SK-MEL-5 (cell line): ENCODE results near the gene ITGA11. TPM values are rescaled to one million over a fixed set of nuclear protein-coding genes. Genes with fewer than 3 reads are reported as not detected.
"Not testable (repeated sequence)": the region's sequence is repeated elsewhere in the genome, so short reads cannot be mapped to it uniquely, and the experiment has no call there.

Experiments used
- DNase-seq: peaks from one replicate; pipeline ENCODE4 v3.0.0-alpha.2; 2016; ENCODE audit warnings: low read depth, low spot score
- in situ Hi-C: cut with HindIII; loops from 2 replicates; pipeline ENCODE4 v1.10.0; 2016; ENCODE audit warnings: low sequenced_read_pairs, high pct_unique_total_duplicates, low pct_unique_long_range_greater_than_20kb
- total RNA-seq: library from RNA; depleted of rRNA; stranded (reverse); fragments of >200 nt; shearing (Covaris generic); gene quantifications from 2 replicates; pipeline ENCODE4 v1.2.3, GENCODE V29; 2014

Gene ITGA11
- total RNA-seq, 1 experiment from 2014 or later, result not detected

DNA sequence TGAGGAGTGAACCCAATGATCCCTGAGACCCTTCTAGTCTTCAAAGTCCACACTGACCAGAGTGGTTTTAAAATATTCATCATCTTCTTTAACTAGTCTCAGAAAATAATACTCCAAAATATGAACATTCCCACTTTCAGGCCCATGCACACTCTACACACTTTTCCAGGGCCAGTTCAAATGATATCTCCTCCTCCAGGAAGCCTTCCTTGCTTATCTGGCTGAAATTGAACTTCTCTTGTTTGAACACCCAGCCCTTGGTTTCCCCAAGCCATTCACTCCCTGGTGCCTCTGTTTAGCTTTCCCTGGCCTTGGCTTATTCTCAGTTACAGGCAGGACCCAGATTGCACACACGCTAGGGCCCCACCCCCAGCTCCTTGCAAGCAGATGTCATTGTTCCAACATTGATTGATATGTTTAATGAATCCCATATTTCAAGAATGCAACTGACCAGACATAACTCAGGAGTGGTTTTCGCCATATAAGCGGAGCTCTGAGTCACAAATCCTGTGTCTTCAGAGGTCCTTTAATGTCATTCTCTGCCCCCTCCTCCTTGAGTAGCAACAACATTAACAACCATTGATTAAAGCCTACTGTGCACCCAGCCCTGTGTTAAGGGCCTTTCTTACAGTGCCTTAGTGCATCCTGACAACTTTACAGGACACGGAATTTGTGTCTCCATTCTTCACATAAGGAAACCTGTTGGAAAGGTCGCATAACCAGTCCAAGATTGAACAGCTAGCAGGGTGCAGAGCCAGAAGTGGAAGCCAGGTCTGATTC lies 2.1 kb downstream of the ITGA11 start:
- no peak for DNase-seq
- in situ Hi-C loops, result no loop called here

DNA sequence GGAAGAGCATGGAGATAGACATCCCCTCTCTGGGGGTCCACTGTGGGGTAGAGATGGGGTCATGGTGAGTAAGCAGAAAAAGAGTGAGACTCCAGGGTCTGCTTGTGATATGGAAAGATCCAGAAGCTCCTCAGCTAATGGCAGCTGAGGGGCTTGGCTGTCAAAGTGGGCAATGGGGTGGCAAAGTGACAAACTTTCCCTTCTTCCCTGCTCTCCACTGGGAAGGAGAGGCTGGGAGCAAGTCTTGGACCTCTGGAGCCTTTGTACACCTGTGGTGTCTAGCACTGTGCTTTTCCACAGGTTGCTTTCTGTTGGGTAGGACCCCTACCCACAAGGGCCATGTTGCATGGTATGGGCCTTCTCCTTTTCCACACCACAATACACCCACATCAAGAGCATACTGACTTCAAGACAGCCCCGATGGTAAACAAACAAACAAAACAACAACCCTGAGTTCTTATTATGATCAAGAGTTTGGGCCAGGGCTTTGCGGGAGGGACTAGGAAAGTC lies 3.5 kb downstream of the ITGA11 start:
- DNase-seq, result no peak
- in situ Hi-C loops, result no loop called here

DNA sequence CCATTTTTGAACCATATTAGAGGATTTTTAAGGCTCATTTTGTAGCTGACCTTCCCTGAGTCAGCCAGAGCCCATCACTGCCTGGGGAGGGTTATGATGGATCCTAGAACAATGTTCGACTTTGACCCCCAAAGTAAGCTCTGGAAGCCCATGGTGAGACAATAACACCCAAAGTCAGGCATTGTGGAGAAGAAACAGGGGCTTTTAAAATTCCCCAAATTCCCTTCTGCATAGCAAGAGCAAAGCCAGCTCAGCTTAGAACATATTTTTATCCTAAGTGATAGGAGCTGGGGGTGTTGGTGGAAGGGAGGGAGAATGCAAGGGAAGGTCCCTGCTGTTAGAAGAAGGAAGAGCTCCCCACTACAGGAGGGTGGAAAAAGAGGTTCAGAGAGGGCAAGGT lies 4.0 kb downstream of the ITGA11 start:
- in situ Hi-C loops, result no loop called here
- DNase-seq, result no peak

- in situ Hi-C loops, result no loop called here
- no peak for DNase-seq
These were observed 4.6 kb downstream of the ITGA11 start for GRCh38 chr15:68427366-68427765.

GRCh38 chr15:68426116-68426515 lies 5.8 kb downstream of the ITGA11 start:
- DNase-seq, result no peak
- in situ Hi-C loops, result no loop called here

GRCh38 chr15:68425428-68426060 lies 6.4 kb downstream of the ITGA11 start:
- no peak for DNase-seq
- in situ Hi-C loops, result no loop called here

DNA sequence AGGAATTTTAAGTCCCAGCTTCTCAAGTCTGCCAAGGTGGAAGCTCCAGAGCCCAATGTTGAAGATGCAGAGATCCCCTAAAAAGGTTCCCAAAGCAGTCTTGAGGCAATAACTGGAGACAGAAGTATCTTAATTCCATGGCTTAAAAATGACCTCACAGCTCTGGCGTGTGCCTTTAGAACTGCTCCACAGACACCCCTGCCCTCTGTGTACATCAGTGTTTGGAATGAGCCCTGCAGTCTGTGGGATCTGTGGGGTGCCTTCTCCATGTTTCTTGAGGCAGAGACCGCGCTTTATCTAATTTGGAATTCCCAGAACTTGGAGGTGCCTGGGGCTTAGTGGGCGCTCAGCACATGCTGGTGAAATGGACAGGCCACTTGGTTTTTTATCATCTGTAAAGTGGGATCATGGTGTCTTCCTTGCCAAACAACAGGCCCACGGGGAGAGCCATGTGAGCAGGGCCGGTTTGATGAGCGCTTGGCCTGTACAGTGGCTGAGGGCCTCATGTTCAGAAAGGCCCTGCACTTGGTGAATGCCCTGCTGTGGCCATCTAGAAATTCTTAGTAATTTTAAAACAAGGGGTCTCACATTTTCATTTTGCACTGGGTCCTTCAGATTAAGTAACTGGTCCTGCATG lies 7.1 kb downstream of the ITGA11 start:
- DNase-seq, result no peak
- in situ Hi-C loops, result no loop called here

DNA sequence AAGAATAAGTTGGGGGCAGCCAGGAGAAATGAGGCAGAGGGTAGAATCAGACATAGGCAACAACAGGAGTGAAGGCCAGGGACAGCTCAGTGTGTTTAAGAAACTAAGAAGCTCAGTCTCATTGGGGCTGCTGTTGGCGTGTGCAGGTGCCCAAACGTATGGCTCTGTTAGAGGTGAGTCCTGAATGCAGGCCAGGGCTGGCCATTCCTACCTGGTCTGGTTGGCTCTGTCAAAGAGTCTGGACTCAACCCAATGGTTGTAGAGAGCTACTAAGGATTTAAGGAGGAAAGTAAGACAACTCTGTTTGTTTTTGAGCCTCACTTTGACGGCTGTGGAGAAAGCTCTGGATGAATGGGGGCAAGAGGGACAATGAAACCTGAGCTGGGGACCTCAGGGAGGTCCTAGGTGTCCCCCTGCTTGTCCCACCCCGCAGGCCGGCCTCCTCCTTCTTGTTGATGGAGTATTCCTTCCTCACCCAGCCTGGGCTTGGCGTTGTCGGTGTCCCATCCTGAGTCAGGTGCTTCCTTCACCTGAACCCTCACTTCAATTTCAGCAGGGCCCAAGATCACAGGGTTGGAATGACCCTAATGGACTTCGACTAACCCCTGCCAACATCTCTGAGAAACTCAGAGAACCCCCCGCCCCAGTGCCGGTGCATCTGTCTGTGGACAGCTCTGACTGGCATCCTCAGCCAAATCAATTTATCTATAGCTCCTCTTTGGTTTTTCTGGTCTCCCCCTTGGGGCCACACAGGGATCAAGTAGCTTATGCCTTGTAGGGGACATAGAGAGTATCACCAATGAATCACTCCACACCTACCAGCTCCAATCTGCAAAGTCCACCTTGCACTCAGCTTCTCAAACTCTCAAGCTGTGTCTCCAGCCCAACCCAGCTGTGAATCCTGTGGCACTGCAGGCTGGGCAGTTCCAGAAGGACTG lies 8.3 kb downstream of the ITGA11 start:
- in situ Hi-C loops, result no loop called here
- DNase-seq, result no peak

DNA sequence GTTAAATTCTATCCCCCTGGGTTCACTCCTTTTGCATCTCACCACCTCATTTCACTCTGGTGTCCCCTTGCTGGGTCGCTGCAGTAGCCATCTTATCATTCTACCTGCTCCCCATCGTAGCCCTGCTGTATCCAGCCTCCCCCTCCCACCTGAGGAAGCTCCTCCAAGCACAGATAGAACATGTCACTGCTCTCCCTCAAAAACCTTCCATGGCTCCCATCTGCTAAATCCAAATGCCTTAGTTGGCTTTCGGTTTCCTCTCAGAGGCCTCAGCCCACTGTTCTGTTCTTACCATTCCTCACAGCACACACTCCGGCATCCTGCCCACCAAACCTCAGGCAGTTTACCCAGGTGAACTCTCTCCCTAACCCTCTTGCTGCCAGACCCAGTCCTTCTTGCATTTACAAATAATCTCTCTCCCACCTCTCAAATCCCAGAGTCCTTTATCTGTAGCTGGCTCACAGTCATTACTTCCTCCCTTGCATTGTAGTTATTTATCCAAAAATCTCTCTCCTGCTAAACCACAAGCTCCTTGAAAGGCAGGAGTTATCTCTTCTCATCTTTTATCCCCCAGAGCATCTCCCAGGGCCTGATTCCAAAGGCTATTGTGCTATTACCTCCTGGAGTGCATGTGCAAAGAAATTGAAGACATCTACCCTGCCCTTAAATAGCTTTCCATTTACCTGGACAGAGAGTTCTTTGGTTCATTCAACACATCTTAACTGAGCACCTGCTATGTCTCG lies 9.4 kb downstream of the ITGA11 start:
- DNase-seq, in situ Hi-C loops: not testable (repeated sequence)

GRCh38 chr15:68421798-68422402 lies 10.1 kb downstream of the ITGA11 start:
- in situ Hi-C loops, result no loop called here
- no peak for DNase-seq

GRCh38 chr15:68421115-68421551 lies 10.8 kb downstream of the ITGA11 start:
- in situ Hi-C loops, result no loop called here
- DNase-seq, result no peak

DNA sequence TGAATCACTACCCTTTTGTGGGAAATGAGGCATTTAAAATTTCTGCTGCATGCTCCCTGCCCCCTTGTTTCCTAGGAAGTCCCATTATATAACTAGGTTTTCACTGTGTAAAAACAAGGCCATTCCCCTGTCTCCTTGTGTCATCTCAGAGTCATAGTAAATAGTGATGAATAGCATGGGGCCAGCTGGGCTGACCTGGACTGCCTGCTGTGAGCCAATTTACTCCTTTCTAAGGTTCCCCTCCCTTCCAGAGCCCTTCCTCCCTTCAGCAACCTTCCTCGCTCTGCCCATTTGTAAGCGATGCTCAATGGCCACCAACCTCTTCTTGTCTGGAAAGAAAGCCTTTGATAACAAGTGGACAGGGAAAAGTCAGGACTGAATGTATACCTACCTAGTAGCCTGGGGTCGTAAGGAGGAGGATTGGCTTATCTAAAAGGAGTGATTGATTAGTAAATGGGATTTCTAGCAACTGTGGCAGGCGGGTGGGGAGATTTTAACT lies 11.7 kb downstream of the ITGA11 start:
- no peak for DNase-seq
- in situ Hi-C loops, result no loop called here

DNA sequence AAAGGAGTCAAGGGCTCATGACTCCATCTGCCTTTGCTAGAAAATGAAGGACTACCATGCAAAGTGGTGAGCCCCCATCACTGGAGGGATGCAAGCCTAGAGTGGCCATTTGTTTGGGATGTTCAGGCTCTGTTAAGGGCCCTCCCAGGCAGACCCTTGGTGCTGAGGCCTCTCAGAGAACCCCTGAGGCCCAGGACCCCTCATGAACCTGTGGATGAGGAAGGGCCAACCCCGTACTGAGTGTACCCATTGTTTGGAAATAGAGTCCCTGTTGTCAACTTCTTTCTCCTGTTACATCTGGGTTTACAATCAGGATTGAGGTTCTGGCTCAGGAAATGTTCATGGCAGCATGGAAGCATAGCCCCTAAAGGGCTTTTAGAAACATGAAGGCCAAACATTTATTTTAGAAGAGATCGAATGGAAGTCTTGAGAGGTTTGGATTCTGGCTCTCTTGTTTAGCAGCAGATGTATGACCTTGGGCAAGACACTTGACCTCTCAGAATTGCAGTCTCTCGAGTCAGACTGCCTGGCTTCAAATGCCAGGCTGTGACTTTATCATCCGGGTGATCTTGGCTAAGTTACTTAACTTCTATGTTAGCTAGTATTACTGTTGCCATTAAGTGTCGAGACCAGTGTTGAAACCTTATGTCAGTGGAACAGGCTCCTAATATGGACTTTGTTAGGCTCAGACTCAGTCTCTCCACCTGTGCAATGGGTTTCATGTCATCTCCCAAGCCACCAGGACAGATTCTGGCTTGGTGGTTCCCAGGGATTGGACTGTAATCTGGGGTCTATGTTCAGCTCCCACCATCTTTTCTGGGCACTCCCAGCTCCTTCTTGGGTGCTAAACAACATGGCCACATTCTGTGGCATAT lies 12.4 kb downstream of the ITGA11 start:
- no peak for DNase-seq

DNA sequence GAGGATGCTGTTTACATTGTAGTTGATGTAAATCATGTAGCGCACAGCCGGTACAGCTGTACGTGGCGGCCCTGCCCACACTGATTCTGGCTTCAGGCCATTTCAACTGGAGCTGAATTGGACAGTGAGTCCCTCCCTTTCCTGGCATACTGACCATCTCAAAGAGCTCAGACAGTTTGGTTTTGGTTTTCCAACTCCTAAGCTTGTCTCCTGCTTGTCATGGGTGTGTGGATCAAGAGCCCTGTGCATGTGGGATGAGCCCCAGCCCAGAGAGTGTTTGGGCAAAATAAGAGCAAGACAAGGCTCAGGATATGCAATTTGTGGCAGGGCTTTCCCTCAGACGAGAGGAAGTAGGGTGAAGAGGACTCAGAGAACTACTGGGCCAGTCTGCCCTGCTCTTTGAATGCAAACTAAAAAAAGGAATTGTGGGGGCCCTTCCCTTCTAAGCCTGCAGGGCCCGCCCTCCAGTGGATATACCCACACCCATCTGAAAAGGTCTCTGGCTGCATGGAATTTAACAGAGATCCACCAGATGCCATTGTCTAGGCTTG lies 13.3 kb downstream of the ITGA11 start:
- in situ Hi-C loops, result no loop called here
- no peak for DNase-seq

More for the DNA sequence above, 12.4 kb downstream of the ITGA11 start:
- in situ Hi-C loops, result no loop called here

DNA sequence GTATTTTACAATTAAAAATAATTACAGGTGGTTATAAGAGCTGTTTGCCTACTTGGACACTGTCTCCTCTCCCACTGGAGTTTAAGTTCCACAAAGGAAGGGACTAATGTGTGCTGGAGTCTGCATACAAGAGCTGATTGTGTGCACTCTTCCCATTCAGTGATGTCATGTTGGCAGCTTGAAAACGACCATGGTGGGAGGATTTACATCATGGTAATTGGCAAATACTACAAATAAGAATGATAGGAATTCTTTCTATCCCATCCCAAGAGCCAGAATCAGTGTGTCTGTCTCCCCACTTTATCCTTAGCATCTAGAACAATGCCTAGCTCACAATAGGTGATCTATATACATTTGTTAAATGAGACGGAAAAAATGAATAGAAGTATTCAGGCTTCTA lies 14.1 kb downstream of the ITGA11 start:
- no peak for DNase-seq
- in situ Hi-C loops, result no loop called here
